ENCODE data around the gene MTMR1.

MTMR1 gene

DNA sequence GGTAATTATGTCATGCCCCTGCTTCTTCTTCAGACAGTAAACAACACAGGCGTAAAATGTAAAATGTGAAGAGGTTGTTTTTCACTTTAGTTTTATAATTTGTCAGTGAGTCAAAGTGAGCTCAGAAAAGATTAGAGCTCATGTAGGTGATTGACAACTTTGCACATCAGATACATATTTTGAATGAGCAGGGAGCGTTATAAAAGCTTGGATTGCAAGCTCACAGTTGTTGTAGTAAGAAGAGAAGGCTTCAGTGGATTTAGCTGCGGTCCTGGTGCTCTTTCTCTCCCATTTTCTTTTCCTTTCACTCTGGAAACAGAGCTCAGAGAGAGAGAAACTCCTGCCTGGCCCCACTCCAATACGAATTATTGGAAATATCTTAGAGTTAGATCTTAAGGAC, 26.4 kb downstream of the MTMR1 start:
- TF ChIP-seq, protein P1, sequence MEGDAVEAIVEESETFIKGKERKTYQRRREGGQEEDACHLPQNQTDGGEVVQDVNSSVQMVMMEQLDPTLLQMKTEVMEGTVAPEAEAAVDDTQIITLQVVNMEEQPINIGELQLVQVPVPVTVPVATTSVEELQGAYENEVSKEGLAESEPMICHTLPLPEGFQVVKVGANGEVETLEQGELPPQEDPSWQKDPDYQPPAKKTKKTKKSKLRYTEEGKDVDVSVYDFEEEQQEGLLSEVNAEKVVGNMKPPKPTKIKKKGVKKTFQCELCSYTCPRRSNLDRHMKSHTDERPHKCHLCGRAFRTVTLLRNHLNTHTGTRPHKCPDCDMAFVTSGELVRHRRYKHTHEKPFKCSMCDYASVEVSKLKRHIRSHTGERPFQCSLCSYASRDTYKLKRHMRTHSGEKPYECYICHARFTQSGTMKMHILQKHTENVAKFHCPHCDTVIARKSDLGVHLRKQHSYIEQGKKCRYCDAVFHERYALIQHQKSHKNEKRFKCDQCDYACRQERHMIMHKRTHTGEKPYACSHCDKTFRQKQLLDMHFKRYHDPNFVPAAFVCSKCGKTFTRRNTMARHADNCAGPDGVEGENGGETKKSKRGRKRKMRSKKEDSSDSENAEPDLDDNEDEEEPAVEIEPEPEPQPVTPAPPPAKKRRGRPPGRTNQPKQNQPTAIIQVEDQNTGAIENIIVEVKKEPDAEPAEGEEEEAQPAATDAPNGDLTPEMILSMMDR (IDR thresholded peaks at IDR 0.05) = no peak
- H3K4me1 ChIP-seq = peaks cover 0 to 6% (median 0%) of the 10 kb centered on the region in 4 donors

DNA sequence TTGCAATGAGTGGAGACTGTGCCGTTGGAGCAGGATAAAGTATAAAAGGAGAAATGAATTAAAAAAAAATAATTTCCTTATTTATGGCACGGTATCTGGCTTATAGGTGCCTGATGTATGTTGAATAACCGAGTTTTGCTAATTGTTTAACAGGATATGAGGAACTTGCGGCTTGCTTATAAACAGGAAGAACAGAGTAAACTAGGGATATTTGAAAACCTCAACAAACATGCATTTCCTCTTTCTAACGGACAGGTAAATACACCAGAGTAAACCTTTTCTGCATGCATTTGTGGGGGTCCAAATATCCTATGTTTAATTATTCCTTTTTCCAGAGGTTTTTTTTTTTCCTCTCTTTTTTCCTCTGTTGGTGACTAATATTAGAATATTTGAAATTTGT, 36.8 kb downstream of the MTMR1 start:
- H3K9me3 ChIP-seq = no peaks in the 10 kb centered on the region
- intact Hi-C loops (cut with DNase I; ENCODE audit: low total_unique reads) = no loop called here
- H3K36me3 ChIP-seq = peaks cover 0 to 26% (median 19%) of the 10 kb centered on the region in 3 donors
- TF ChIP-seq, protein P1 (IDR thresholded peaks at IDR 0.05) = no peak
- no peak overlapping the region for H3K27ac ChIP-seq
- no peak for DNase-seq
- no peaks in the 10 kb centered on the region for H3K27me3 ChIP-seq
- H3K4me1 ChIP-seq = no peaks in the 10 kb centered on the region
- H3K4me3 ChIP-seq = no peak overlapping the region

More for the DNA sequence above, 26.4 kb downstream of the MTMR1 start:
- Histone ChIP-seq H3K9me3 (no peaks in the 10 kb centered on the region), H3K27ac (no peak overlapping the region), H3K4me3 (no peak overlapping the region), H3K27me3 (no peaks in the 10 kb centered on the region), H3K36me3 (no peaks in the 10 kb centered on the region)
- intact Hi-C loops (cut with DNase I; ENCODE audit: low total_unique reads) = no loop called here
- DNase-seq = no peak

DNA sequence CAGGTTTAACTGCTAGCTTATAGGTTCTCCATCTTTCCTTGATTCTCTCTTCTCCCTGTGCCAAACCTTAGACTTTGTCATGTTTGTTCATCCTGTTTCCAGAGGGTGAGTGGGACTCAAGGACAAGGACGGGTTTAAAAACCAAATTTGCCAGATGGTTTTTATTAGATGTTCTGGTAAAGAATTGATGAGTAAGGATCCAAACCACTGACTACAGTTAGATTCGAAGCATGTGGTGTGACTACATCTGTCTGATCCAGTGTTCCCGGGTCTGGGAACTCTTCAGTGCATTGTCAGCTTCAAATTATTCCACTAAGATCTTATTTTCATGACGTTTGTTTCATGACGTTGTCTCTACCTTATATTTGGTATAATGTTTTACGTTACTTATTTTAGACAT, 37.5 kb downstream of the MTMR1 start:
- Histone ChIP-seq H3K27me3 (no peaks in the 10 kb centered on the region), H3K4me1 (no peaks in the 10 kb centered on the region), H3K36me3 (peaks cover 0 to 34% (median 24%) of the 10 kb centered on the region in 3 donors), H3K4me3 (no peak overlapping the region), H3K9me3 (no peaks in the 10 kb centered on the region), H3K27ac (no peak overlapping the region)
- intact Hi-C loops (cut with DNase I; ENCODE audit: low total_unique reads) = no loop called here
- no peak for DNase-seq
- TF ChIP-seq, protein P1 (IDR thresholded peaks at IDR 0.05) = no peak

DNA sequence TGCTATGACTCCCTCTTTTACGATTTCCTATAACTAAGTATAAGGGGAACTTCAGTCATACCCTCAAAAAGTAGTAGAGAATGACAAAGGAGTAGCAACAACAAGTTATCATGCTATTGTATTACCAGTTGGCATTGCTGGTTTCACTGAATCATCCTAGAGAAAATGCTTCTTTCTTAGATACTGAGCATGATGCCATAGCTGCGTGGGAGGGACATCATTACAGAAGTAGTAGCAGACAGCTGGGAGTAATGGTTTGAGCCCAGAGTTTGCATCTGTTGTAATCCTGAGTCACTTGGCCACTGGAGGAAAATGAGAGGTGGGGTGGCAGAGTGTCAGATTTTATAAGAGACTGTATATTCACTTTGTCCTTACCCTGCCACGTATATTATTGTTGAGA, 38.6 kb downstream of the MTMR1 start:
- Histone ChIP-seq H3K4me3 (no peak overlapping the region), H3K27me3 (no peaks in the 10 kb centered on the region), H3K36me3 (peaks cover 0 to 42% (median 24%) of the 10 kb centered on the region in 3 donors), H3K9me3 (no peaks in the 10 kb centered on the region), H3K27ac (no peak overlapping the region), H3K4me1 (no peaks in the 10 kb centered on the region)
- intact Hi-C loops (cut with DNase I; ENCODE audit: low total_unique reads) = no loop called here
- DNase-seq = no peak
- TF ChIP-seq, protein P1 (IDR thresholded peaks at IDR 0.05) = no peak

DNA sequence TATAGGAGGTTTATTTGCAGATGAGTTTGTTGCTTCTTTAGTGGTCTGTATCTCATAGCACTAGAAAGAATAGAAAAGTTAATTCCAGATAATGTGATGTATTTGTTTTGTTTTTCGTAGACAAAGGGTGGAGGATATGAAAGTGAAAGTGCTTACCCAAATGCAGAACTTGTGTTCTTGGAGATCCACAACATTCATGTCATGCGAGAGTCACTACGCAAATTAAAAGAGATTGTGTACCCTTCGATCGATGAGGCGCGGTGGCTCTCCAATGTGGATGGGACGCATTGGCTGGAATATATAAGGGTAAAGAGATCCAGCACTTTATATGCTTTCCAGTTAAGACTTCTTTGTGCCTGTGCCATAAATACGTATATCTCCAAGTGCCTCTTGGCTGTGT, 43.3 kb downstream of the MTMR1 start:
- H3K27me3 ChIP-seq = no peaks in the 10 kb centered on the region
- no peaks in the 10 kb centered on the region for H3K4me1 ChIP-seq
- no peak for DNase-seq
- H3K4me3 ChIP-seq = no peak overlapping the region
- no peak overlapping the region for H3K27ac ChIP-seq
- no peaks in the 10 kb centered on the region for H3K9me3 ChIP-seq
- intact Hi-C loops (cut with DNase I; ENCODE audit: low total_unique reads) = no loop called here
- TF ChIP-seq, protein P1 (IDR thresholded peaks at IDR 0.05) = no peak
- H3K36me3 ChIP-seq = peaks cover under 1 to 81% (median 19%) of the 10 kb centered on the region in 3 donors

DNA sequence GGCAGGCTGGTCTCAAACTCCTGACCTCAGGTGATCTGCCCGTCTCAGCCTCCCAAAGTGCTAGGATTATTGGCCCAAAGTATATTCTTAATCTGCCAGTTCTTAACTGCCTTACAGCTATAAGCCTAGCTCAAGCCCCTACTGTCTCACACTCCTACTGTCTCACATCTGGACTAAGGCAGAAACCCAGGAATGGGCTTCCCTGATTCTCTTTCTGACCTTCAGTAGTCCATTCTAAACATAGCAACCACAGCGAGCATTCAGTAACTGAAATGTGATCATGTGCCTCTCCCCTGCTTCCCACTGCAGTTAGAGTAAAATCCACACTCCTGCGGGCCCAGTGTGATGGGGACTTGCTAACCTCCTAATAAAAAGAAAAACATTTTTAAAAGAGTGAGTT, 58.9 kb downstream of the MTMR1 start:
- H3K36me3 ChIP-seq = peaks cover 0 to 31% (median 4%) of the 10 kb centered on the region in 3 donors
- H3K27ac ChIP-seq = no peak overlapping the region
- H3K4me1 ChIP-seq = no peaks in the 10 kb centered on the region
- H3K27me3 ChIP-seq = no peaks in the 10 kb centered on the region
- TF ChIP-seq, protein P1 (IDR thresholded peaks at IDR 0.05) = no peak
- no peak overlapping the region for H3K4me3 ChIP-seq
- H3K9me3 ChIP-seq = no peaks in the 10 kb centered on the region
- no peak for DNase-seq
- intact Hi-C loops (cut with DNase I; ENCODE audit: low total_unique reads) = no loop called here

Data from tibial artery (tissue), 4 donors.